ENCODE measurements around the gene CD84.

- TF ChIP-seq GATA2 (IDR thresholded peaks at IDR 0.05; ENCODE audit: low read depth, low read length): no peak
- TF ChIP-seq GATA3 (IDR thresholded peaks at IDR 0.05; ENCODE audit: low read depth, low read length): no peak
Observed at GRCh38 chr1:160567341-160567740, 12.0 kb downstream of the CD84 start.
